ENCODE measurements around the gene PHLDB1. TPM values are rescaled to one million over a fixed set of nuclear protein-coding genes. Genes with fewer than 3 reads are reported as not detected.

PHLDB1 gene
- total RNA-seq, 1 experiment from 2014 or later, result 55.3 TPM

DNA sequence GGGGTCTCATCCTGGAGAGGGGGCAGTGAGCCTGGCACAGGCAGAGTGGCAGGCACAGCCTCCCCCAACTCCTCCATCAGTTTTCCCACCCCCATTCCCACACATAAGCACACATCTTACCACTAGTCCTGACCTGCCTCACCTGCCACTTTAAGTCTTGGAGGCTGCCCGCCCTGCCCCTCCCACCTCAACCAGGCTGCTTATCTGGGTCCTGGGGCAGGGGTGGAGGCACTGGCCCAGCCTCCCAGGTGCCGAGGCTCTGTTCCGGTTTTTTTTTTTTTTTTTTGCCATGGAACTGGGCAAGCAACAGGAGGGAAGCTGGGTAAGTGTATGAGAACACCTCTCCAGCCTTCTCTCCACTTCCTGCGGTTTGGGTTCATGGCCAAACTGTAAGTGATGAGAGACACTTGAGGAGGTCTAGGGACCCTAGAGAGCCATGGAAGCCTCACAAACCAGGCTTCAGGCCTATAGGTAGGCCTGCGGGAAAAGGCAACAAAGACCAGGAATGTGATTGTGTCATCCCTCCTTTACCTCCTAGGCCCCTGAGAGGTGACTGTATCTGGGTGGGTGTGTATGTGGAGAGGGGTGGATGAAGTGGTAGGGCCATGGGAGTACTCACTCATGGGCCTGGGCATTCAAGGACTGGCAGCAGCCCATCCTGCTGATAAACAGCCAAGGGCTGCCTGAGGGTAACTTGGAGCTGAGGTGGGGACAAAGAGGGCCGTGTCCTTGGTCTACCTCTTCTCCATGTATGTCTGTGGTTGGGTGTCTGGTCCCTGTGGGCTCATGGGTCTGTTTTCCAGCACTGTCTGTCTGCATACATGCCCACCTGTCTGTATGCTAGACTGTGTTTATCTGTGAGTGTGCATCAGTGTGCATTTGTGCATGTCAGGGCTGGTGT, 22.6 kb downstream of the PHLDB1 start:
- no peaks in the 10 kb centered on the region for H3K27me3 ChIP-seq
- no peak for DNase-seq
- H3K9me3 ChIP-seq, result no peaks in the 10 kb centered on the region
- H3K36me3 ChIP-seq, result peaks cover 67% of the 10 kb centered on the region
- no peak overlapping the region for H3K4me3 ChIP-seq

- H3K27me3 ChIP-seq, result no peaks in the 10 kb centered on the region
- peaks cover 67% of the 10 kb centered on the region for H3K36me3 ChIP-seq
- DNase-seq, result no peak
- H3K4me3 ChIP-seq, result no peak overlapping the region
- H3K9me3 ChIP-seq, result no peaks in the 10 kb centered on the region
Measured at GRCh38 chr11:118631142-118631909, 23.9 kb downstream of the PHLDB1 start.

- Histone ChIP-seq H3K4me3 (no peak overlapping the region), H3K9me3 (no peaks in the 10 kb centered on the region), H3K27me3 (no peaks in the 10 kb centered on the region), H3K36me3 (peaks cover 67% of the 10 kb centered on the region)
- no peak for DNase-seq
Measured at GRCh38 chr11:118632577-118633318, 25.3 kb downstream of the PHLDB1 start.

- Histone ChIP-seq H3K4me3 (no peak overlapping the region), H3K9me3 (no peaks in the 10 kb centered on the region), H3K36me3 (peaks cover 67% of the 10 kb centered on the region), H3K27me3 (no peaks in the 10 kb centered on the region)
- DNase-seq, result no peak
Measured at GRCh38 chr11:118633319-118633690, 25.9 kb downstream of the PHLDB1 start.

DNA sequence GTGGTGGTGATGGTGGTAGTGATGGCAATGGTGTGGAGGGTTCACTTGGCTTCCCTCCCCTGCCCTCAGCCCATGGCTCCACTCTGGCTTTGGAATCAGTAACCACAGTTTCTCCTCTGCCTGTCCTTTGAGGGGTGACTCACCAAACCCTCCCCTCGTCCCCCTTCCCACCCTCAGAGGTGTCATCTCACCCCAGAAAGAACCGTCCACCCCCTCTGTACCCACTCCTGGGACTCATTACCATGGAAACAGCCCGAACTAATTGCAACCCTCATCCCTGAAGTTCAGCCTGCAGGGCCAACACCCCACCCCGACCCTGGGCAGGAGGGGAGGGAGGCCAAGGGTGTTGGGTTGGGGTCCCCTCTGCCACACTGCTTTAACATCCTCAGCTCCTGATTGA, 26.6 kb downstream of the PHLDB1 start:
- no peaks in the 10 kb centered on the region for H3K9me3 ChIP-seq
- DNase-seq, result no peak
- H3K4me3 ChIP-seq, result no peak overlapping the region
- H3K27me3 ChIP-seq, result no peaks in the 10 kb centered on the region
- peaks cover 64% of the 10 kb centered on the region for H3K36me3 ChIP-seq

- Histone ChIP-seq H3K36me3 (peaks cover 60% of the 10 kb centered on the region), H3K9me3 (no peaks in the 10 kb centered on the region), H3K27me3 (no peaks in the 10 kb centered on the region), H3K4me3 (no peak overlapping the region)
- no peak for DNase-seq
Measured at GRCh38 chr11:118634431-118635236, 27.2 kb downstream of the PHLDB1 start.

- no peak for DNase-seq
- H3K36me3 ChIP-seq, result peaks cover 61% of the 10 kb centered on the region
- H3K4me3 ChIP-seq, result no peak overlapping the region
- no peaks in the 10 kb centered on the region for H3K9me3 ChIP-seq
- no peaks in the 10 kb centered on the region for H3K27me3 ChIP-seq
Measured at GRCh38 chr11:118635237-118635591, 27.8 kb downstream of the PHLDB1 start.

DNA sequence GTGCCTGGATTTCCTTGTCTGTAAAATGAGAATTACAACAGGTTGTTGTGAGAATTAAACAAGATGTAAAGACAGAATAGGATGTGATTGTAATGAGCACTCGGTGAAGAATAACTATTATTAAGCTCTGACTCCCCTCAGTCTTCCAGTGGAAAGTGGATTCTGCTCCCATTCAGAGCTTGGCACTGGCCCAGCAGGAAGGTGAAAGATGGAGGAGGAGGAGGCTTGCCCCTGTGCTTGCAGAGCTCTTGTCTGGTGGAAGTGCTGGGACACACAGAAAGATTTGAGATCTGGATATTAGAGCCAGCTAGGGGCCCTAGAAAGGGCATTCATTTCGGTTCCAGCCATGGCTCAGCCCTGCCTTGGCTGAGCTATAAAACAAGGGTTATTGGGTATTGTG, 28.2 kb downstream of the PHLDB1 start:
- Histone ChIP-seq H3K27me3 (no peaks in the 10 kb centered on the region), H3K36me3 (peaks cover 61% of the 10 kb centered on the region), H3K4me3 (no peak overlapping the region)

GRCh38 chr11:118636569-118637290, 29.3 kb downstream of the PHLDB1 start:
- no peak for DNase-seq
- H3K9me3 ChIP-seq, result no peaks in the 10 kb centered on the region
- H3K4me3 ChIP-seq, result no peak overlapping the region
- H3K36me3 ChIP-seq, result peaks cover 61% of the 10 kb centered on the region
- H3K27me3 ChIP-seq, result no peaks in the 10 kb centered on the region

More for the DNA sequence above, 28.2 kb downstream of the PHLDB1 start:
- no peaks in the 10 kb centered on the region for H3K9me3 ChIP-seq
- no peak for DNase-seq

DNA sequence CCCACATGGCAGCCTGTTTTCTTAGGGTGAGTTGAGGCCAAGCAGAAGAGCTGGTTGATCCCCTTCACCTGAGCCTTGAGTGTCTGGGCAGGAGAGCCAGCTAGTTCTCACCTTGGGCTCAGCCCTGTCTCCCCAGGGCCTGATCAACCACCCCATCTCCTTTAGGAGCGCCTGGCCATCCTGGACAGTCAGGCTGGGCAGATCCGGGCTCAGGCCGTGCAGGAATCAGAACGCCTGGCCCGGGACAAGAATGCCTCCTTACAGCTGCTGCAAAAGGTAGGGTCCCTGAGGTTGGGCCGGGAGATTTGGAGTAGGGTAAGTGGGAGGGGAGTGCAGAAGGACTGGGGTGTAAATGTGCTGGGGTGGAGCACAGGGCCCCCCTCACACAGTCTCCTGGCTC, 31.3 kb downstream of the PHLDB1 start:
- Histone ChIP-seq H3K9me3 (no peaks in the 10 kb centered on the region), H3K36me3 (peaks cover 61% of the 10 kb centered on the region)

GRCh38 chr11:118639899-118640298, 32.5 kb downstream of the PHLDB1 start:
- Histone ChIP-seq H3K9me3 (no peaks in the 10 kb centered on the region), H3K27me3 (no peaks in the 10 kb centered on the region), H3K36me3 (peaks cover 62% of the 10 kb centered on the region), H3K4me3 (no peak overlapping the region)
- DNase-seq, result no peak

More for the DNA sequence above, 31.3 kb downstream of the PHLDB1 start:
- Histone ChIP-seq H3K4me3 (no peak overlapping the region), H3K27me3 (no peaks in the 10 kb centered on the region)
- no peak for DNase-seq

GRCh38 chr11:118640332-118641154, 33.1 kb downstream of the PHLDB1 start:
- Histone ChIP-seq H3K4me3 (no peak overlapping the region), H3K9me3 (no peaks in the 10 kb centered on the region), H3K27me3 (no peaks in the 10 kb centered on the region), H3K36me3 (peaks cover 58% of the 10 kb centered on the region)
- DNase-seq, result no peak

GRCh38 chr11:118641397-118642019, 34.1 kb downstream of the PHLDB1 start:
- H3K27me3 ChIP-seq, result no peaks in the 10 kb centered on the region
- H3K9me3 ChIP-seq, result no peaks in the 10 kb centered on the region
- no peak for DNase-seq
- H3K4me3 ChIP-seq, result no peak overlapping the region
- peaks cover 55% of the 10 kb centered on the region for H3K36me3 ChIP-seq

GRCh38 chr11:118643142-118643994, 36.0 kb downstream of the PHLDB1 start:
- Histone ChIP-seq H3K4me3 (no peak overlapping the region), H3K27me3 (no peaks in the 10 kb centered on the region), H3K36me3 (peaks cover 51% of the 10 kb centered on the region), H3K9me3 (no peaks in the 10 kb centered on the region)
- DNase-seq, result no peak
